MCF 10A (cell line): ENCODE results near the gene ISM1. TPM values are rescaled to one million over a fixed set of nuclear protein-coding genes. Genes with fewer than 3 reads are reported as not detected.

Source experiments
- BruUV-seq: library from RNA; stranded (reverse); fragments of 400-500 nt; replicated peaks from 2 replicates; lab custom pipeline; 2021; lab: Mats Ljungman, UMichigan
- CTCF ChIA-PET: fragments of 300-600 bp; sonication (Branson Sonifier 250); formaldehyde crosslinking; extraction: SDS; loops from one replicate; lab custom pipeline; 2021; ENCODE audit warnings: antibody characterized with exemption, inconsistent platforms; lab: Yijun Ruan, JAX
- POLR2A ChIA-PET: fragments of 300-600, 350-650 bp; sonication (Branson Sonifier 250); formaldehyde crosslinking; extraction: SDS; loops from one replicate; lab custom pipeline; 2020; ENCODE audit warnings: antibody characterized with exemption, inconsistent platforms; lab: Yijun Ruan, JAX
- DNase-seq: peaks from one replicate; pipeline ENCODE4 v3.0.0-alpha.2; 2018; ENCODE audit not compliant: unreplicated experiment
- H3K27ac Mint-ChIP-seq: one replicate; pipeline ENCODE4 v1.8.0; 2022; ENCODE audit warnings: mild to moderate bottlenecking, low read depth, mixed read lengths; ENCODE audit not compliant: unreplicated experiment
- H3K27me3 Mint-ChIP-seq: one replicate; pipeline ENCODE4 v1.8.0; 2022; ENCODE audit warnings: mixed read lengths; ENCODE audit not compliant: insufficient read depth, unreplicated experiment
- H3K36me3 Mint-ChIP-seq: one replicate; pipeline ENCODE4 v1.8.0; 2022; ENCODE audit warnings: mild to moderate bottlenecking, moderate library complexity, mixed read lengths; ENCODE audit not compliant: insufficient read depth, unreplicated experiment
- H3K4me1 Mint-ChIP-seq: one replicate; pipeline ENCODE4 v1.8.0; 2022; ENCODE audit warnings: mixed read lengths; ENCODE audit not compliant: insufficient read depth, unreplicated experiment
- H3K4me3 Mint-ChIP-seq: one replicate; pipeline ENCODE4 v1.8.0; 2022; ENCODE audit warnings: mild to moderate bottlenecking, moderate library complexity, mixed read lengths; ENCODE audit not compliant: unreplicated experiment
- H3K9me3 Mint-ChIP-seq: one replicate; pipeline ENCODE4 v1.8.0; 2022; ENCODE audit warnings: mixed read lengths; ENCODE audit not compliant: unreplicated experiment
- intact Hi-C: fragments of 100-400 bp; cut with micrococcal nuclease; formaldehyde crosslinking; loops from 2 replicates; pipeline ENCODE4 v1.14.1; 2022
- total RNA-seq: library from RNA; stranded (reverse); gene quantifications from 2 replicates; pipeline ENCODE4 v1.2.3, GENCODE V29; 2022
- TF ChIP-seq, protein P1 (sequence below): fragments of 200-600 bp; IDR thresholded peaks from one replicate; pipeline ENCODE4 v1.8.0; 2022; ENCODE audit warnings: antibody characterized with exemption, mild to moderate bottlenecking; ENCODE audit not compliant: unreplicated experiment

ISM1 gene
- total RNA-seq, 1 experiment from 2014 or later: 1.0 TPM

DNA sequence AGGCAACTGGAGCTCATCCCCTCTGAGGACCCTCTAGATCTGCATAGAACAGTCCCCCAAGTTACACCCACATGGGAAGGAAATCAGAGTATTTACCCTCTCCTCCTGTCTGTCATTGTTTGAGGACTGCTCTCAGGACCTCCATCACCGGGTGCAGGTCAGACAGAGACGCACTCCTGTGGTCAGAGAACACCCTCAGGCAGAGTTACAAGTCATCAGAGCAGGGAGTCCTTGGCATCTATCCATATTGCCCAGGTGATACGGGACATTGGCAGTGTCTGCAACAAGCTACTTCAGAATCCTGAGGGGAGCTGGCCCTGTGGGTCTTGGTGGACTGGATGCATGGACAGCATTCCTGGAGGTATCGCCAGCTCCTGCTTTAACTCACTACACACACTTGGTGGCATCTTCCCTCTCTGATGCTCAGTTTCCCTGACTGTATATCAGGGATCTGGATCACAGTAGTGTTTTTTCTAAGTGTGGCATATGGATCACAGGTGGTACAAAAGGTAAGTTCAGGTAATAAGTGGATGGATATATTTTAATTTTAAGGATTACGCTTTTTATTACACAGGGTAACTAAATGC, 15.1 kb upstream of the ISM1 start:
- Mint-ChIP-seq H3K4me1 (peaks cover 7% of the 10 kb centered on the region), H3K27me3 (no peaks in the 10 kb centered on the region), H3K9me3 (no peaks in the 10 kb centered on the region), H3K4me3 (no peak overlapping the region), H3K36me3 (no peaks in the 10 kb centered on the region), H3K27ac (no peak overlapping the region)
- ChIA-PET CTCF (interaction anchor here (0.6 to 2.4 kb wide), 7 partner anchors 12 to 340 kb away, joined by 3 to 11 read pairs (median 5); no protein-coding TSS in a partner anchor), POLR2A (interaction anchor here (0.6 to 1.5 kb wide), 6 partner anchors 11 to 566 kb away, joined by 3 to 4 read pairs (median 3); no protein-coding TSS in a partner anchor)
- no TSS peak for BruUV-seq
- TF ChIP-seq, protein P1, sequence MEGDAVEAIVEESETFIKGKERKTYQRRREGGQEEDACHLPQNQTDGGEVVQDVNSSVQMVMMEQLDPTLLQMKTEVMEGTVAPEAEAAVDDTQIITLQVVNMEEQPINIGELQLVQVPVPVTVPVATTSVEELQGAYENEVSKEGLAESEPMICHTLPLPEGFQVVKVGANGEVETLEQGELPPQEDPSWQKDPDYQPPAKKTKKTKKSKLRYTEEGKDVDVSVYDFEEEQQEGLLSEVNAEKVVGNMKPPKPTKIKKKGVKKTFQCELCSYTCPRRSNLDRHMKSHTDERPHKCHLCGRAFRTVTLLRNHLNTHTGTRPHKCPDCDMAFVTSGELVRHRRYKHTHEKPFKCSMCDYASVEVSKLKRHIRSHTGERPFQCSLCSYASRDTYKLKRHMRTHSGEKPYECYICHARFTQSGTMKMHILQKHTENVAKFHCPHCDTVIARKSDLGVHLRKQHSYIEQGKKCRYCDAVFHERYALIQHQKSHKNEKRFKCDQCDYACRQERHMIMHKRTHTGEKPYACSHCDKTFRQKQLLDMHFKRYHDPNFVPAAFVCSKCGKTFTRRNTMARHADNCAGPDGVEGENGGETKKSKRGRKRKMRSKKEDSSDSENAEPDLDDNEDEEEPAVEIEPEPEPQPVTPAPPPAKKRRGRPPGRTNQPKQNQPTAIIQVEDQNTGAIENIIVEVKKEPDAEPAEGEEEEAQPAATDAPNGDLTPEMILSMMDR: no peak
- peak; percentile 48 for DNase-seq
- intact Hi-C loops: no loop called here

- intact Hi-C loops: no loop called here
- Mint-ChIP-seq H3K27ac (no peak overlapping the region), H3K4me1 (peaks cover 12% of the 10 kb centered on the region), H3K4me3 (no peak overlapping the region), H3K36me3 (no peaks in the 10 kb centered on the region), H3K27me3 (no peaks in the 10 kb centered on the region), H3K9me3 (no peaks in the 10 kb centered on the region)
- POLR2A ChIA-PET: interaction anchor here (1.2 to 1.5 kb wide), 3 partner anchors 10 to 47 kb away, joined by 3 read pairs; no protein-coding TSS in a partner anchor
- no peak for DNase-seq
- TF ChIP-seq, protein P1: no peak
- CTCF ChIA-PET: interaction anchor here (0.5 to 2.3 kb wide), 4 partner anchors 83 to 341 kb away, joined by 3 to 11 read pairs (median 5); no protein-coding TSS in a partner anchor
- no TSS peak for BruUV-seq
Measured at GRCh38 chr20:13207016-13207415, 14.1 kb upstream of the ISM1 start.

- no peaks in the 10 kb centered on the region for H3K27me3 Mint-ChIP-seq
- TF ChIP-seq, protein P1: no peak
- ChIA-PET POLR2A (interaction anchor here (0.7 to 1.5 kb wide), 4 partner anchors 9 to 572 kb away, joined by 3 to 8 read pairs (median 6); partner anchors contain the start of genes ESF1, ISM1 and NDUFAF5), CTCF (interaction anchor here (0.6 to 1.4 kb wide), 3 partner anchors 29 to 94 kb away, joined by 5 to 7 read pairs (median 5); no protein-coding TSS in a partner anchor)
- intact Hi-C loops: loop anchor here (10.0 kb wide), 1 partner anchor 87 kb away; no protein-coding TSS in a partner anchor
- H3K4me3 Mint-ChIP-seq: no peak overlapping the region
- H3K4me1 Mint-ChIP-seq: peaks cover 17% of the 10 kb centered on the region
- H3K9me3 Mint-ChIP-seq: no peaks in the 10 kb centered on the region
- no peaks in the 10 kb centered on the region for H3K36me3 Mint-ChIP-seq
- DNase-seq: no peak
- peak overlapping the region; percentile 53 for H3K27ac Mint-ChIP-seq
- BruUV-seq: no TSS peak
Measured at GRCh38 chr20:13211956-13212618, 9.0 kb upstream of the ISM1 start.

DNA sequence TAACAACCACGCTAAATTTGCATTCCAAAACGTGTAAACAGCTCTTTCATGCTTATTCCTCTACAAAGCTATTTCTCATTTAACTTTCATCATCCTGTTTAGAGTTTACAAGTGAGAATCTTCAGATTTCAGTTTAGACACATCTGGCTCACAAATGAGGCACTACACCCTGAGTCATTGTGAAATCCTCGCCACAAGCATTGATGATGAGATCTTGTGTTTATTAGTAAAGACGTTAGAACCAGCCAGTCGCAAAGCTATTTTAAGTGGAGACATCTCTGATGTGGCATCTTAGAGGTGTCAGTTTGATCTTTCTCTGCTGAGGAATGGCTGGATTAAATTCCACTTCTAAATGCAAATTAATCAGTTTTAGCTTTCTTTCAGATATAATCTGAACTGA, 8.3 kb upstream of the ISM1 start:
- H3K27ac Mint-ChIP-seq: peak overlapping the region; percentile 53
- intact Hi-C loops: loop anchor here (10.0 kb wide), 1 partner anchor 88 kb away; no protein-coding TSS in a partner anchor
- no TSS peak for BruUV-seq
- no peaks in the 10 kb centered on the region for H3K9me3 Mint-ChIP-seq
- POLR2A ChIA-PET: interaction anchor here (0.6 to 1.5 kb wide), 9 partner anchors 9 to 764 kb away, joined by 3 to 8 read pairs (median 4); partner anchors contain the start of genes ESF1, ISM1 and NDUFAF5
- no peaks in the 10 kb centered on the region for H3K36me3 Mint-ChIP-seq
- CTCF ChIA-PET: interaction anchor here (0.6 to 1.4 kb wide), 4 partner anchors 29 to 117 kb away, joined by 3 to 7 read pairs (median 5); no protein-coding TSS in a partner anchor
- H3K4me1 Mint-ChIP-seq: peaks cover 17% of the 10 kb centered on the region
- H3K4me3 Mint-ChIP-seq: no peak overlapping the region
- peak; percentile 58 for DNase-seq
- TF ChIP-seq, protein P1: no peak
- no peaks in the 10 kb centered on the region for H3K27me3 Mint-ChIP-seq
